Measurements from ENCODE around the gene GAS7. TPM values are rescaled to one million over a fixed set of nuclear protein-coding genes. Genes with fewer than 3 reads are reported as not detected.

GAS7 gene
- total and polyA plus RNA-seq, 9 of the 15 experiments (the other 6 are each of a cell fraction or from before 2014, with no cell fraction given): 0.11 to 0.33 TPM; not detected in 7

GRCh38 chr17:9940841-9941240 is 257.6 kb downstream of the GAS7 start:
- intact Hi-C loops (cut with micrococcal nuclease) (no loop called here), in situ Hi-C loops (cut with MboI) (no loop called here)
- DNase-seq (ENCODE audit: extremely low read depth in 1 of 4, low spot score in 3 of 4) (no peak), ATAC-seq (no peak), FAIRE-seq (no peak)
- POLR2A ChIA-PET: no interaction called here
- Histone ChIP-seq H3K4me1 (replicated peaks in 1 of 2; ENCODE audit: control insufficient read depth in 2 of 2, insufficient read depth in 2 of 2, low read length in 2 of 2) (no peaks in the 10 kb centered on the region), H3K27me3 (ENCODE audit: control insufficient read depth in 2 of 2, insufficient read depth in 2 of 2, low read length in 2 of 2) (peaks cover 0 to 4% of the 10 kb centered on the region in 2 experiments; a peak in 1 of 5 replicates), H3K27ac (ENCODE audit: extremely low read depth, low read depth, low read length) (no peak overlapping the region), H3K9me1 (ENCODE audit: control insufficient read depth, insufficient read depth, low read length) (no peaks in the 10 kb centered on the region), H3K79me2 (ENCODE audit: control insufficient read depth, insufficient read depth, low read length) (no peaks in the 10 kb centered on the region), H3K4me3 (no peak overlapping the region), H3K36me3 (ENCODE audit: control insufficient read depth, insufficient read depth, low read length) (no peaks in the 10 kb centered on the region), H3K9me3 (replicated peaks; ENCODE audit: control insufficient read depth, insufficient read depth, low read depth, low read length) (no peaks in the 10 kb centered on the region), H3K4me2 (ENCODE audit: insufficient read depth, low read length) (no peak overlapping the region), H3K9ac (ENCODE audit: insufficient read depth in 1 of 2, low read depth in 2 of 2, low read length in 2 of 2) (no peak overlapping the region), H2AFZ (ENCODE audit: low read depth, low read length) (no peak overlapping the region), H4K20me1 (replicated peaks; ENCODE audit: control insufficient read depth, insufficient read depth, low read length) (no peaks in the 10 kb centered on the region)
- 0% methylated on average over 9 of the region's 9 CpGs for WGBS (ENCODE audit: insufficient coverage, low coverage, missing lambda C conversion rate)
- BruUV-seq (replicated peaks): no TSS peak
- CTCF ChIA-PET (ENCODE audit: low intra/inter-chr PET ratio): no interaction called here
- TF ChIP-seq, protein P1, sequence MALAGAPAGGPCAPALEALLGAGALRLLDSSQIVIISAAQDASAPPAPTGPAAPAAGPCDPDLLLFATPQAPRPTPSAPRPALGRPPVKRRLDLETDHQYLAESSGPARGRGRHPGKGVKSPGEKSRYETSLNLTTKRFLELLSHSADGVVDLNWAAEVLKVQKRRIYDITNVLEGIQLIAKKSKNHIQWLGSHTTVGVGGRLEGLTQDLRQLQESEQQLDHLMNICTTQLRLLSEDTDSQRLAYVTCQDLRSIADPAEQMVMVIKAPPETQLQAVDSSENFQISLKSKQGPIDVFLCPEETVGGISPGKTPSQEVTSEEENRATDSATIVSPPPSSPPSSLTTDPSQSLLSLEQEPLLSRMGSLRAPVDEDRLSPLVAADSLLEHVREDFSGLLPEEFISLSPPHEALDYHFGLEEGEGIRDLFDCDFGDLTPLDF (CRISPR knock-in tag; IDR thresholded peaks at IDR 0.05): no peak
- TF ChIP-seq JUN (IDR thresholded peaks at IDR 0.05; ENCODE audit: borderline replicate concordance, low read depth, low read length) (no peak), JUN (CRISPR knock-in tag; IDR thresholded peaks at IDR 0.05; ENCODE audit: borderline replicate concordance) (no peak), RAD51 (IDR thresholded peaks at IDR 0.05; ENCODE audit: borderline replicate concordance, low read depth) (no peak)
- TF ChIP-seq, protein P2, sequence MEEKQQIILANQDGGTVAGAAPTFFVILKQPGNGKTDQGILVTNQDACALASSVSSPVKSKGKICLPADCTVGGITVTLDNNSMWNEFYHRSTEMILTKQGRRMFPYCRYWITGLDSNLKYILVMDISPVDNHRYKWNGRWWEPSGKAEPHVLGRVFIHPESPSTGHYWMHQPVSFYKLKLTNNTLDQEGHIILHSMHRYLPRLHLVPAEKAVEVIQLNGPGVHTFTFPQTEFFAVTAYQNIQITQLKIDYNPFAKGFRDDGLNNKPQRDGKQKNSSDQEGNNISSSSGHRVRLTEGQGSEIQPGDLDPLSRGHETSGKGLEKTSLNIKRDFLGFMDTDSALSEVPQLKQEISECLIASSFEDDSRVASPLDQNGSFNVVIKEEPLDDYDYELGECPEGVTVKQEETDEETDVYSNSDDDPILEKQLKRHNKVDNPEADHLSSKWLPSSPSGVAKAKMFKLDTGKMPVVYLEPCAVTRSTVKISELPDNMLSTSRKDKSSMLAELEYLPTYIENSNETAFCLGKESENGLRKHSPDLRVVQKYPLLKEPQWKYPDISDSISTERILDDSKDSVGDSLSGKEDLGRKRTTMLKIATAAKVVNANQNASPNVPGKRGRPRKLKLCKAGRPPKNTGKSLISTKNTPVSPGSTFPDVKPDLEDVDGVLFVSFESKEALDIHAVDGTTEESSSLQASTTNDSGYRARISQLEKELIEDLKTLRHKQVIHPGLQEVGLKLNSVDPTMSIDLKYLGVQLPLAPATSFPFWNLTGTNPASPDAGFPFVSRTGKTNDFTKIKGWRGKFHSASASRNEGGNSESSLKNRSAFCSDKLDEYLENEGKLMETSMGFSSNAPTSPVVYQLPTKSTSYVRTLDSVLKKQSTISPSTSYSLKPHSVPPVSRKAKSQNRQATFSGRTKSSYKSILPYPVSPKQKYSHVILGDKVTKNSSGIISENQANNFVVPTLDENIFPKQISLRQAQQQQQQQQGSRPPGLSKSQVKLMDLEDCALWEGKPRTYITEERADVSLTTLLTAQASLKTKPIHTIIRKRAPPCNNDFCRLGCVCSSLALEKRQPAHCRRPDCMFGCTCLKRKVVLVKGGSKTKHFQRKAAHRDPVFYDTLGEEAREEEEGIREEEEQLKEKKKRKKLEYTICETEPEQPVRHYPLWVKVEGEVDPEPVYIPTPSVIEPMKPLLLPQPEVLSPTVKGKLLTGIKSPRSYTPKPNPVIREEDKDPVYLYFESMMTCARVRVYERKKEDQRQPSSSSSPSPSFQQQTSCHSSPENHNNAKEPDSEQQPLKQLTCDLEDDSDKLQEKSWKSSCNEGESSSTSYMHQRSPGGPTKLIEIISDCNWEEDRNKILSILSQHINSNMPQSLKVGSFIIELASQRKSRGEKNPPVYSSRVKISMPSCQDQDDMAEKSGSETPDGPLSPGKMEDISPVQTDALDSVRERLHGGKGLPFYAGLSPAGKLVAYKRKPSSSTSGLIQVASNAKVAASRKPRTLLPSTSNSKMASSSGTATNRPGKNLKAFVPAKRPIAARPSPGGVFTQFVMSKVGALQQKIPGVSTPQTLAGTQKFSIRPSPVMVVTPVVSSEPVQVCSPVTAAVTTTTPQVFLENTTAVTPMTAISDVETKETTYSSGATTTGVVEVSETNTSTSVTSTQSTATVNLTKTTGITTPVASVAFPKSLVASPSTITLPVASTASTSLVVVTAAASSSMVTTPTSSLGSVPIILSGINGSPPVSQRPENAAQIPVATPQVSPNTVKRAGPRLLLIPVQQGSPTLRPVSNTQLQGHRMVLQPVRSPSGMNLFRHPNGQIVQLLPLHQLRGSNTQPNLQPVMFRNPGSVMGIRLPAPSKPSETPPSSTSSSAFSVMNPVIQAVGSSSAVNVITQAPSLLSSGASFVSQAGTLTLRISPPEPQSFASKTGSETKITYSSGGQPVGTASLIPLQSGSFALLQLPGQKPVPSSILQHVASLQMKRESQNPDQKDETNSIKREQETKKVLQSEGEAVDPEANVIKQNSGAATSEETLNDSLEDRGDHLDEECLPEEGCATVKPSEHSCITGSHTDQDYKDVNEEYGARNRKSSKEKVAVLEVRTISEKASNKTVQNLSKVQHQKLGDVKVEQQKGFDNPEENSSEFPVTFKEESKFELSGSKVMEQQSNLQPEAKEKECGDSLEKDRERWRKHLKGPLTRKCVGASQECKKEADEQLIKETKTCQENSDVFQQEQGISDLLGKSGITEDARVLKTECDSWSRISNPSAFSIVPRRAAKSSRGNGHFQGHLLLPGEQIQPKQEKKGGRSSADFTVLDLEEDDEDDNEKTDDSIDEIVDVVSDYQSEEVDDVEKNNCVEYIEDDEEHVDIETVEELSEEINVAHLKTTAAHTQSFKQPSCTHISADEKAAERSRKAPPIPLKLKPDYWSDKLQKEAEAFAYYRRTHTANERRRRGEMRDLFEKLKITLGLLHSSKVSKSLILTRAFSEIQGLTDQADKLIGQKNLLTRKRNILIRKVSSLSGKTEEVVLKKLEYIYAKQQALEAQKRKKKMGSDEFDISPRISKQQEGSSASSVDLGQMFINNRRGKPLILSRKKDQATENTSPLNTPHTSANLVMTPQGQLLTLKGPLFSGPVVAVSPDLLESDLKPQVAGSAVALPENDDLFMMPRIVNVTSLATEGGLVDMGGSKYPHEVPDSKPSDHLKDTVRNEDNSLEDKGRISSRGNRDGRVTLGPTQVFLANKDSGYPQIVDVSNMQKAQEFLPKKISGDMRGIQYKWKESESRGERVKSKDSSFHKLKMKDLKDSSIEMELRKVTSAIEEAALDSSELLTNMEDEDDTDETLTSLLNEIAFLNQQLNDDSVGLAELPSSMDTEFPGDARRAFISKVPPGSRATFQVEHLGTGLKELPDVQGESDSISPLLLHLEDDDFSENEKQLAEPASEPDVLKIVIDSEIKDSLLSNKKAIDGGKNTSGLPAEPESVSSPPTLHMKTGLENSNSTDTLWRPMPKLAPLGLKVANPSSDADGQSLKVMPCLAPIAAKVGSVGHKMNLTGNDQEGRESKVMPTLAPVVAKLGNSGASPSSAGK (IDR thresholded peaks at IDR 0.05): no peak
- TF ChIP-seq, protein P3, sequence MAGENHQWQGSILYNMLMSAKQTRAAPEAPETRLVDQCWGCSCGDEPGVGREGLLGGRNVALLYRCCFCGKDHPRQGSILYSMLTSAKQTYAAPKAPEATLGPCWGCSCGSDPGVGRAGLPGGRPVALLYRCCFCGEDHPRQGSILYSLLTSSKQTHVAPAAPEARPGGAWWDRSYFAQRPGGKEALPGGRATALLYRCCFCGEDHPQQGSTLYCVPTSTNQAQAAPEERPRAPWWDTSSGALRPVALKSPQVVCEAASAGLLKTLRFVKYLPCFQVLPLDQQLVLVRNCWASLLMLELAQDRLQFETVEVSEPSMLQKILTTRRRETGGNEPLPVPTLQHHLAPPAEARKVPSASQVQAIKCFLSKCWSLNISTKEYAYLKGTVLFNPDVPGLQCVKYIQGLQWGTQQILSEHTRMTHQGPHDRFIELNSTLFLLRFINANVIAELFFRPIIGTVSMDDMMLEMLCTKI (IDR thresholded peaks at IDR 0.05; ENCODE audit: partially characterized antibody): no peak
